Measurements from ENCODE around the gene SPSB2.

DNA sequence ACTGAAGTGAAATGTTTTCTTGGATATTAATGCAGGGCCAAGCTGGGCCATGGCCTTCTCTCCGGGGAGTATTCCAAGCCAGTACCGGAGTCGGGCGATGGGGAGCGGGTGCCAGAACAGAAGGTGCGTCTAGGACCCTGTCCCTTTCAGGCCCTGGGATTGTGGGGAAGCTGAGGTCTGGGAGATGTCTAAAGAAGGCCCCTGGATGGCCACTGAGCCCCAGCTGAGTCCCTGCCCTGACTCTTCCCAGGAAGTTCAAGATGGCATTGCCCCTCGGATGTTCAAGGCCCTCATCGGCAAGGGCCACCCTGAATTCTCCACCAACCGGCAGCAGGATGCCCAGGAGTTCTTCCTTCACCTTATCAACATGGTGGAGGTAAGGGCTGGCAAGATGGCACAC lies 13.0 kb downstream of the SPSB2 start:
- no peak for TF ChIP-seq EZH2 (IDR thresholded peaks at IDR 0.05; ENCODE audit: borderline replicate concordance, low read depth, low read length, poor library complexity, severe bottlenecking)
- TF ChIP-seq, protein P1, sequence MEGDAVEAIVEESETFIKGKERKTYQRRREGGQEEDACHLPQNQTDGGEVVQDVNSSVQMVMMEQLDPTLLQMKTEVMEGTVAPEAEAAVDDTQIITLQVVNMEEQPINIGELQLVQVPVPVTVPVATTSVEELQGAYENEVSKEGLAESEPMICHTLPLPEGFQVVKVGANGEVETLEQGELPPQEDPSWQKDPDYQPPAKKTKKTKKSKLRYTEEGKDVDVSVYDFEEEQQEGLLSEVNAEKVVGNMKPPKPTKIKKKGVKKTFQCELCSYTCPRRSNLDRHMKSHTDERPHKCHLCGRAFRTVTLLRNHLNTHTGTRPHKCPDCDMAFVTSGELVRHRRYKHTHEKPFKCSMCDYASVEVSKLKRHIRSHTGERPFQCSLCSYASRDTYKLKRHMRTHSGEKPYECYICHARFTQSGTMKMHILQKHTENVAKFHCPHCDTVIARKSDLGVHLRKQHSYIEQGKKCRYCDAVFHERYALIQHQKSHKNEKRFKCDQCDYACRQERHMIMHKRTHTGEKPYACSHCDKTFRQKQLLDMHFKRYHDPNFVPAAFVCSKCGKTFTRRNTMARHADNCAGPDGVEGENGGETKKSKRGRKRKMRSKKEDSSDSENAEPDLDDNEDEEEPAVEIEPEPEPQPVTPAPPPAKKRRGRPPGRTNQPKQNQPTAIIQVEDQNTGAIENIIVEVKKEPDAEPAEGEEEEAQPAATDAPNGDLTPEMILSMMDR (conservative IDR thresholded peaks at IDR 0.05; ENCODE audit: low read depth, low read length) = no peak
